GM21825 (cell line): ENCODE results near the gene MMP27.
"Not testable (repeated sequence)": the region's sequence is repeated elsewhere in the genome, so short reads cannot be mapped to it uniquely, and the experiment has no call there.

Experiments used
- ATAC-seq: cut with Tn5 transposase; IDR thresholded peaks from one replicate; pipeline ENCODE4 v1.9.1; 2021; ENCODE audit warnings: mild to moderate bottlenecking, moderate library complexity; ENCODE audit not compliant: unreplicated experiment

Gene MMP27, protein sequence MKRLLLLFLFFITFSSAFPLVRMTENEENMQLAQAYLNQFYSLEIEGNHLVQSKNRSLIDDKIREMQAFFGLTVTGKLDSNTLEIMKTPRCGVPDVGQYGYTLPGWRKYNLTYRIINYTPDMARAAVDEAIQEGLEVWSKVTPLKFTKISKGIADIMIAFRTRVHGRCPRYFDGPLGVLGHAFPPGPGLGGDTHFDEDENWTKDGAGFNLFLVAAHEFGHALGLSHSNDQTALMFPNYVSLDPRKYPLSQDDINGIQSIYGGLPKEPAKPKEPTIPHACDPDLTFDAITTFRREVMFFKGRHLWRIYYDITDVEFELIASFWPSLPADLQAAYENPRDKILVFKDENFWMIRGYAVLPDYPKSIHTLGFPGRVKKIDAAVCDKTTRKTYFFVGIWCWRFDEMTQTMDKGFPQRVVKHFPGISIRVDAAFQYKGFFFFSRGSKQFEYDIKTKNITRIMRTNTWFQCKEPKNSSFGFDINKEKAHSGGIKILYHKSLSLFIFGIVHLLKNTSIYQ

DNA sequence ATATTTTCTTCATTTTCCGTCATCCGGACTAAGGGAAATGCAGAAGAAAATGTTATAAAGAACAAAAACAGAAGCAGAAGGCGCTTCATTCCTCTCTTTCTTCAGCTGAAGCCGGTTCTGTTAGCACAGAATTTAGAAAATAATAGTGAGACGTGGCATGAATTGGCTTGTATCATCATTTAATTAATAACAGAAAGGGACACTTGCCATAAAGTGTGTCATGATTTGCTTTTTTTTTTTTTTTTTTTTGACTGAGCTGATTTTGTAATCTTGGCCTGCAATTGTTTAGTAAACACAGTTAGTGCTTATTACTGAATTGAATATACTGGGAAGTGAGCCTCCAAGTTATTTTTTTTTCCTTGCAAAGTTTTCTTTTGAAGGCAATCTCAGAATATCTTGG, at the start of gene MMP27:
Gene MMP27 (minus strand): TSS at position 144 of the 400 bp plus-strand sequence. CDS start 55 bp downstream, at position 89.
- ATAC-seq, result no peak

GRCh38 chr11:102753267-102753666, 47.7 kb upstream of the MMP27 start:
- ATAC-seq, result no peak

GRCh38 chr11:102751673-102752072, 46.1 kb upstream of the MMP27 start:
- ATAC-seq, result no peak

DNA sequence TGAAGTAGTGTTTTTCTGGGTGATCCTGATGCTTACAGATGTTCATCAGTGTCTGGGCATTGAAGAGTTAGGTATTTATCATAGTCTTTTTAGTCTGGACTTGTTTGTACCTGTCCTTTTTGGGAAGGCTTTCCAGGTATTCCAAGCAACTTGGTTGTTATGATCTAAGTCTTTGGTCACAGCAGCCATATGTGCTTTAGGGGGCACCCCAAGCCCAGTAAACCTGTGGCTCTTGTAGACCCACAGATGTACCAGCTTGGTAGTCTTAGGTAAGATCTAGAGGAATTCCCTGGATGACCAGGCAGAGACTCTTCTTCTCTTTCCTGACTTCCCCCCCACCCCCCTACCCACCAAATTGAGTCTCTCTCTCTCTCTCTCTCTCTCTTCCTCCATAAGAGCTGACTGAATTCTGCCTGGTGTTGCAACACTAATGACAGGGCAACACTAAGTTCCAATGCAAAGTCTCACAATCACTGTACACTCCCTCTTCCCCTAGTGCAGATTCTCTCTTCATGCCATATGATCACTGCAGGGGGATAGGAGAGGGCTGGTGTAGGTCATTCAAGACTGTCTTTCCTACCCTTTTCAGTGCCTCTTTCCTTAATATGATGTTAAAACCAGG, 43.6 kb upstream of the MMP27 start:
- ATAC-seq, result no peak

GRCh38 chr11:102746746-102747578, 41.4 kb upstream of the MMP27 start:
- not testable (repeated sequence) for ATAC-seq

DNA sequence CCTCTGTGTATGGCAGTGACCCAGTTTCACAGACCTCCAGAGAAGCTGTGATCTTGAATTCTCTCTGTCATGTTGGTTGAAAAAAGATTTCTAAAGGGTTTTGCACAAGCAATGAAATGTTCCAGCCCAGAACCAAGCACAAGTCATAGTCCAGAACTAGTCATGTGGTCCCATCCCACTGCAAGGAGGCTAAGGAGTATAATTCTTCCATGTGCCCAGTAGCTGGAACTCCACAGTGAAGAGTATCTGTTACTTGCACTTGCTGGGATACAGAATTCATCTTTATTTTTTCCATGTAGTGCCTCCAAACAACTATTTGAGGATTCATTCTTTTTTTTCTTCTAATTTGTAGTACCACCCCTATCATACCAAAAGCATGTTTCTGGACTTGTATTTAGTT, 29.1 kb upstream of the MMP27 start:
- no peak for ATAC-seq

DNA sequence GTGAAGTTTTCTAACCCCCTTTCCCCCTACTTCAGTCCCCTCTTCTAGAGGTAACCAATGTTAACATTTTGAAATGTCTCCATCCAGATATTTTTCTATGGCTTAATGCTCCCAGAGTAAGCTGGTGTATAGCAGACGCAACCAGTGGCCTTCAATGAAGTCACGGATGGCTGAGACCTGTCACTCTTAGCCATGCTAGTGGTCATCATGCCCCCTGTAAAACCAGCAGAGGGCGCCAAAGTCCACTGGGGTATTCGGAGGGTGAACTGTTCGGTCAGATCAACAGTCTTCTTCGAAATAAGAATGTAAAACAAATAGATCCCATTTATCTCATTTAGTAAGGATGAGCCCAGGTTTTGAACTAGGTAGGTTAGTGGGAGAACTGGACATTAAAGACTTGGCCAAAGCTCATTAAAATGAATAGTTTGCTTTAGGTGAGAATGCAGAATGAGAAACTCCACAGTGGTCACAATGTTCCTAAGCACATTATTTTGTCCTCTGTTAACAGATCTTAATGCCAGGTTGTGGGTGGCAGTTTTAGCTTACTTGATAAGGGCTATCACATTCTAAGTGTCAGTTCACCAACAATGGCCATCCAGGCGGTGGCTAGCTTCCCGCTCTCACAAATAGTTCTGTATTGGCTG, 27.8 kb upstream of the MMP27 start:
- ATAC-seq, result peak; percentile 82

DNA sequence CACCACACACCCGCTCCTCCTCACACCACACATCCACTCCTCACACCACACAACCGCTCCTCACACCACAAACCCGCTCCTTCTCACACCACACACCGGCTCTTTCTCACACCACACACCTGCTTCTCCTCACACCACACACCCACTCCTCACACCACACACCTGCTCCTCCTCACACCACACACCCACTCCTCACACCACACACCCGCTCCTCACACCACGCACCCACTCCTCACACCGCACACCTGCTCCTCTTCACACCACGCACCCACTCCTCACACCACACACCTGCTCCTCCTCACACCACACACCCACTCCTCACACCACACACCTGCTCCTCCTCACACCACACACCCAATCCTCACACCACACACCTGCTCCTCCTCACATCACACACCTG, 25.4 kb upstream of the MMP27 start:
- ATAC-seq, result not testable (repeated sequence)

- ATAC-seq, result no peak
Measured at GRCh38 chr11:102729849-102730815, 24.6 kb upstream of the MMP27 start.

GRCh38 chr11:102727890-102728289, 22.3 kb upstream of the MMP27 start:
- no peak for ATAC-seq

- ATAC-seq, result no peak
Measured at GRCh38 chr11:102724904-102725500, 19.4 kb upstream of the MMP27 start, which contains the start of gene MMP8. Gene MMP8, minus strand, starts transcription at chr11:102724954. Its CDS starts 99 bp downstream, at chr11:102724855.

- ATAC-seq, result no peak
Measured at GRCh38 chr11:102722821-102723220, 17.3 kb upstream of the MMP27 start.

- ATAC-seq, result no peak
Measured at GRCh38 chr11:102719620-102720277, 14.2 kb upstream of the MMP27 start.

DNA sequence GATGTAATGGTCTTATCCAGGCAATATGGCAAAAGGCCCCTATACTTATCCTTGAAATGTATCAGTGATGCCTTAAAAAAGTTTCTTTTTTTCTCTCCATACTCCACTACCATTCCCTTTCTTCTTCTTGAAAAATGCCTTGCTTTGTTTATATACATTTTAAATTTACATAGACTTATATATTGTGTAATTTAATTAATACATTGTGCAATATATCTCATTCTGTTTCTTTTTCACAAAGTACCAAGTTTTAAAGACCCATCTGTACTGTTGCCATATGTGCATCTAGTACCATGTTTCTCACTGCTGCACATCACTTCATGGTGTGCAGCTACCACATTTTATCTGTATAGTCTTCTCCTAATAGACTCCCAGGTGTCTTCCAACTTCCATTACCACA, 11.7 kb upstream of the MMP27 start:
- no peak for ATAC-seq

- no peak for ATAC-seq
Measured at GRCh38 chr11:102716527-102716926, 11.0 kb upstream of the MMP27 start.

- ATAC-seq, result no peak
Measured at GRCh38 chr11:102712137-102712536, 6.6 kb upstream of the MMP27 start.

GRCh38 chr11:102709201-102709945, 3.8 kb upstream of the MMP27 start:
- ATAC-seq, result no peak

GRCh38 chr11:102708654-102709053, 3.1 kb upstream of the MMP27 start:
- ATAC-seq, result no peak
